HG03558 (cell line): Measurements from ENCODE around the gene CHKA.
A peak's percentile ranks its signal among the peaks of the same experiment; 100 is the strongest.

Experiments
- ATAC-seq: cut with Tn5 transposase; IDR thresholded peaks from one replicate; pipeline ENCODE4 v1.9.1; 2021; ENCODE audit warnings: moderate number of reproducible peaks; ENCODE audit not compliant: unreplicated experiment; ENCODE audit errors: extremely low read depth

Gene CHKA

GRCh38 chr11:68121067-68121899 lies at the start of gene CHKA:
CHKA (minus strand) TSS chr11:68121388; CDS start chr11:68121177, 211 bp downstream.
- peak; percentile 66 for ATAC-seq

DNA sequence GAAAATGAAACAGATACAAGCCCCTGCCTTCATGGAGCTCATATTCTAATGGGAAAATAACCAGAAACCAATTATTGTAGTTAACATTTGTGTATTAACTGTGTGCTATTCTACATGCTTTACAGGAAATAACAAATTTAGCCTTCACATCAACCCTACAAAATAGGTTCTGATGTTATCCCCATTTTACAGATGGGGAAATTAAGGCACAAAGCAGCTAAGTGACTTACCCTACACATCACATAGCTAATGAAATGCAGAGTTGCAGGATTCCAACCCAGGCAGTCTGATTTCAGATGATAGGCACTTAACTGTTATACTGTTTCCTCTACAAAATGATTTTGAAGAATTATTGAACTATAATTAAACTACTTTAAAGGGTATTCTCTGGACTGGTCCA lies 48.3 kb upstream of the CHKA start:
- no peak for ATAC-seq

GRCh38 chr11:68168694-68169093 lies 47.5 kb upstream of the CHKA start:
- no peak for ATAC-seq

DNA sequence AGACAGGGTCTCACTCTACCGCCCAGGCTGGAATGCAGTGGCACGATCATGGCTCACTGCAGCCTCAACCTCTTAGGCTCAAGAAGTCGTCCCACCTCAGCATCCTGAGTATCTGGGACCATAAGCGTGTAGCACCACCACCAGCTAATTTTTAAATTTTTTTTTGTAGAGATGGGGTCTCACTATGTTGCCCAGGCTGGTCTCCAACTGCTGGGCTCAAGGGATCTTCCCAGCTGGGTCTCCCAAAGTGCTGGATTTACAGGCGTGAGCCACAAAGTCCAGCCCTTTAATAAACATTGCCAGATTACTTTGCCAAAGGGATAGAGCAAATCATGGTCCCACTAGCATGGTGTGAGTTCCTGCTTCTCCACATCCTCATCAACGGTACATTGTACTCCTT lies 46.3 kb upstream of the CHKA start:
- ATAC-seq, result no peak

- no peak for ATAC-seq
These were observed 45.8 kb upstream of the CHKA start for GRCh38 chr11:68166969-68167368.

DNA sequence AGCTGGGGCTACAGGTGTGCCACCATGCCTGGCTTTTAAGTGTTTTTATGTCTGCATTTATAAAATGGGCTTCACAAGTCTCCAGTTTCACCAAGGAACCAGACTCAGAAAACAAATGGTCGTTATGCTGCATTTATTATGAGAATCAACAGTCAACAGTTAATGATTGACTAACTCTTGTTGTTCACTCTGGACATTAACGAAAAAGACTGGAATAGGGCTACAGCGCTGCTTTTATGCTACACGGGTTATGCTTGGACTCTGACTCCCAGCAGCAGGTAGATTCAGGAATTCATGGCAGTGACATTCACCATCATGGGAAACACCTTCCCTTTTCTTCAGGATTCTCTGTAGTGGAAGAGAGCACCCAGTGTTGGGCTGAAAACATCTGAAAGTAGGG lies 44.4 kb upstream of the CHKA start:
- no peak for ATAC-seq

DNA sequence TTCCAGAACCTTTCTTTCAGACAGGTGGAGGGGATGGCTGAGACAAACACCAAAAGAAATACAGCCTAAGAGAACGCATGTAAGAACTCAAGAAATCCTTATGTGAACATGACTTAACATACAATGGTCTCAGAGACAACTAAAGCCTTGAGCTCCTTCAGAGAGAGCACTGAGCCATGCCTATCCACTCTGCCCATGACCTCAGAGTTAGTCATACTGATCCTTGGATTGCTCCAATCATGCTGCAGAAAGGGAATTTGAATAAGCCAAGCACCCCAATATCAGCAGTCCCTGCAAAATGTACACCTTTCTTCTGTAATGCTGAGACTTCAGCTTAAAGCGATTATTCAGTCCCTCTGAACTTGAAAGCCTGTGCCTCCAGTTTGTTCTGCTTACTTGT lies 43.2 kb upstream of the CHKA start:
- no peak for ATAC-seq

GRCh38 chr11:68163691-68164090 lies 42.5 kb upstream of the CHKA start:
- ATAC-seq, result no peak

DNA sequence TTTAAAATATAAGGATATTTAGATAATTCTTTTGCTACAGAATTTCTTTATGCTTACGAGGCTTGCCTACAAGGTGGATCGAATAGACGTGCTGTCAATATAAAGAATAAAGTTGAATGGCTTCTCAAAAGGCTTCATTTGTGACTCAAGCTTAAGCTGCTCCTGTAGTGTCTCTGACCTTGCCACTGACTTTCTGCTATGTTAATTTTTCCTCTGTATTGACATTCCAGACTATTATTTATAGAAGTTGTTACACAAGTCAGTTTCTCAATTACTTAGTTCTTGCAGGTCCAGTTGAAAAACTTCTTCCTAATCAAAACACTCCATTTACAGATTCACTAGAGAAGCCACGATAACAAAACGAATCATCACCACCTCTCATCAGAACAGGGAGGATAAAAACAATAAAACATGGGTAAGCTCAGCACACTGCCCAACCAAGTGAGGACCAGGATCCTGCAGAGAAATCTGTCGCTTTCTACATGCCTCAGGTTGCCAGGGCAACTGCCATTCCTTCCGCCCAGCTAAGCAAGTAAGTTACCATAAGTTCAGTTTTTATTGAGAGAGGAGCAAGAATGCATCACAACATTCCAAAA lies 39.0 kb upstream of the CHKA start:
- no peak for ATAC-seq

DNA sequence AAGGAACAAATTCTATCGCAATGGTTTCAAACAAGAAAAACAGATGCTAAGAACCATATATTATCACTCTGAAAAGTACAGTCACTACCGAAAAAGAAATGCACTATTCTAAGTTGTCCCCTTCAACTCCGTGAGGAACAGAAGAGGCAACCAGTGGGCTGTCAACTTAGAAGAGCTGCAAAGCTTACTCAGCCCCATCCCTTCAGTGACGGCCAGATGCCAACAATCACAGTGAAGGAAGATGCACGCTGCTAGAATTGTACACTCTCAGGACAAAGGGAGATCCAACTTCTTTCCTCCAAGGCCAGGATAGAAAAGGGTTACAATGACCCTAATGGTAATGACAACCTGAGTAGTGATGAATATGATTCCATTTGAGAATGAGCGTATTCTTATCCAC lies 38.5 kb upstream of the CHKA start:
- ATAC-seq, result no peak

DNA sequence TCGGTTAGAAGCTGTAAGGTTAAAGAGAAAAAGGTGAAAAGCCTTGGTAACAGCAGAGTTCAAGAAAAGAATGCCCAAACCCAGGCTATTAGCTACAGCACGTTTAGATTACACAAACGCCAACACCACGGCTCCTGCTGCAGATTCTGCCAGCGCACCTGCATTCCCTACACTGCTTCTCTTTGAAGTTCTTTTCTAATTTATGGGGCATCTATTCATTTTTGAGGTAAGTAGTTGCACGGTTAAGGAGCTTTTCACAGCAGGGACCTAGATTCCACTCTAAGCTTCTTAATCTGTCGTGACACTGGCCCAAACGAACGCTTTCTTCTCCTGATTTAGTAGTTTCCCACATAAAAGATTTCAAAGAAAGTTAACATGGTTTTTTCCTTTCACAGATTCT lies 38.0 kb upstream of the CHKA start:
- ATAC-seq, result no peak

DNA sequence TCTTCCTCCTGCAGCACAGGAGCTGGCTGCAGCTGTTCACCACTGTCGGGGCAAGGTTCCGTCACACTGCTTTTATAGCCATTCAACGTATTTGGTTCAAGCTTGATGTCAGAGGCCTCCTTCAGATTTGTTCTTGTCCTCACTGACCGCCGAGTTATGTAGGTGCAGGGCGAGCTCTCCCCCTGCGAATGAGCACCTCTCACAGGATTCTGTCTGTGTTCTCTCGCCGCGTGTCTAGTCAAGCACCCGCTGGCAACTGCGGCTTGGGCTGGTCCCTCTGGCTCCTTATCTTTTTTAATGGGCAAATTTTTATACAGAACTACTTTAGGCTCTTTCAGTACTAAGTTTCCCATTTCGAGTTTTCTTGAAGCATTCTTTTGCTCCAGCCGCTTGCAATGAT lies 37.4 kb upstream of the CHKA start:
- no peak for ATAC-seq

- no peak for ATAC-seq
These were observed 32.6 kb upstream of the CHKA start for GRCh38 chr11:68153742-68154141.

DNA sequence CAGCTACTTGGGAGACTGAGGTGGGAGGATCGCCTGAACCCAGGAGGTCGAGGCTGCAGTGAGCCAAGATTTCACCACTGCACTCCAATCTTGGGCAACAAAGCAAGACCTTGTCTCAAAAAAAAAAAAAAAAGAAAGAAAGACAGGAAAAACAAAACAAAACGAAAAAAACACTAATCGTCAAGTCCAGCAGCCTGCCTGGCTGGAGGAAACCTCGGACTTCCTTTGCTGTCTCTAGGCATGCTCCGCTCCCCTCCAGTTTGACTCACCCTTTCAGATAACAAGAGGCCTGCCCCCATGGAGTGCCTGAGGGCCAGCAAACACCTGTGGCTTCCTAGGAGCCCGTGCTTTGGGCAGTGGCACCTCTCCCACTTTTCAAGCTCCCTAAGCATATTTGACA lies 28.8 kb upstream of the CHKA start:
- no peak for ATAC-seq

DNA sequence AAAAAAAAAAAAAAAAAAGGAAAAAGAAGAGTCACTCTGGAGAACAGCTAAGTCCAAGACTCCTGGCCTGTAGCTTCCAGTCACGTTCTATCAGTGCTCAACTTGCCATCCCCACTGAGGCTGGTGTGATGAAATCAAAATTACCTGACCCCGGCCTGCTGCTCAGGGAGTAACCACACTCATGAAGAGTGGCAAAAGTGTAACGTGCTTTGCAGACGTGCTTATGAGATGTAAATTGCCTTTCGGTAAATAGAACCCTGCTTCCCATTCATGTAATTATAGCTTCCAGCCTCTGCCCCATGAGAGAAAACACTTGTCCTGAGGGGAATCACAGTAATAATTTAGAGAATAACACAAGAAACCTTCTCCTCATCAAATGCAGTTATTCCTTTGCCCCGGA lies 28.2 kb upstream of the CHKA start:
- no peak for ATAC-seq

- ATAC-seq, result no peak
These were observed 27.7 kb upstream of the CHKA start for GRCh38 chr11:68148879-68149278.

- ATAC-seq, result no peak
These were observed 27.1 kb upstream of the CHKA start for GRCh38 chr11:68148071-68148805.

DNA sequence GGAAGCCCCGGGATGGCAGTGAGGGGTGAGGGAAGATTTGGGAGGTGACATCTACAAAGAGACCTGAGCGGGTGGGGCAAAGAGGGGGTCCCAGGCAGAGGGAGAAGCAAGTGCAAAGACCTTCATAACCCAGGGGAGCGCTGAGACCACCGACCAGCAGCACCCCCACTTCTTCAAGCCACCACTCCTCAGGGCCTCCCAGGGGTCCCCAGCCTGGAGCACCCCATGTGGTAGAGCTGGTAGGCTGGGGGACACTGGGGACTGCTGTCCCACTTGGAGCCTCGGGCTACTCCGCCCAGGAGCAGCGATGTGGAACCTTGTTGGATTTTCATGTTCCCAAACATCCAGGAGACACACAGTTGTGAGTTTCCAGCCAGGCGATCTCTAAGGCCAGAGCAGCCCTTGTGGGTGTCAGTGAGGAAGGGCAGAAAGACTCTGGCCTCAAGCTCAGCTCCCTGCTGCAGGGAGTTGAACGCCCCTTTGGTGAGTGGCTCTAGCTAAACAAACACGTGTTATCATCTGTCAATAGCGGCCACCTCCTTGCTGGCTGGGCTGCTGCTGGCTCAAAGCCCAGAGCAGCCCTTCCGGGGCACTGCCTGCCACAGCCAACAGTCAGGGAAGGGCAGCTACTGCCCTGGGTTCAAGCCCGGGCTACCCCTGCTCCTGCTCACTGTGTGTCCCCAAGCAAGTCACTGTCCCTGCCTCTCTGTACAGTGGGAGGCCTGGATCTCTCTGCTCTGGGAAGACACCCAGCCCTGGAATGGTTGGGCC lies 25.7 kb upstream of the CHKA start:
- no peak for ATAC-seq

DNA sequence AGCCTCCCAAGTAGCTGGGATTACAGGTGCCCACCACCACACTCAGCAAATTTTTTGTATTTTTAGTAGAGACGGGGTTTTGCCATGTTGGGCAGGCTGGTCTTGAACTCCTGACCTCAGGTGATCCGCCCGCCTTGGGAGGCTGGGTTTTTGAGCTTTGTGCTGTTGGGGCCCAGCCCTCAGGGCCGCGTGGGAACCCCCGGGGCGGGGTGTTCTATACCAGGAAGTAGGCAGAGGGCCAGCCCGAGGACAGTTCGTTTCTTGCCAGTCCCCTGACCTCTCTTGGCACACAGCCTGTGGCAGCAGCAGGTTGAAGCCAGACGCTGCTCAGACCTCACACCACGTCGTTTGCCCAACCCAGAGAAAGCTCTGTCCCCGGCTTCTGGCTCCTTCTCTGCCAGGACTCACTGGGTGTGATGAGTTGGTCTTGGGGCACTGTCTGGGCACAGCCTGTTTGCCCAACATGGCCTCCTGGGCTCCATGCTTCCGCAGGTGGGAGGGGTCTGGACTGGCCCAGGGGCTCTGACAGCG lies 24.9 kb upstream of the CHKA start:
- ATAC-seq, result no peak

DNA sequence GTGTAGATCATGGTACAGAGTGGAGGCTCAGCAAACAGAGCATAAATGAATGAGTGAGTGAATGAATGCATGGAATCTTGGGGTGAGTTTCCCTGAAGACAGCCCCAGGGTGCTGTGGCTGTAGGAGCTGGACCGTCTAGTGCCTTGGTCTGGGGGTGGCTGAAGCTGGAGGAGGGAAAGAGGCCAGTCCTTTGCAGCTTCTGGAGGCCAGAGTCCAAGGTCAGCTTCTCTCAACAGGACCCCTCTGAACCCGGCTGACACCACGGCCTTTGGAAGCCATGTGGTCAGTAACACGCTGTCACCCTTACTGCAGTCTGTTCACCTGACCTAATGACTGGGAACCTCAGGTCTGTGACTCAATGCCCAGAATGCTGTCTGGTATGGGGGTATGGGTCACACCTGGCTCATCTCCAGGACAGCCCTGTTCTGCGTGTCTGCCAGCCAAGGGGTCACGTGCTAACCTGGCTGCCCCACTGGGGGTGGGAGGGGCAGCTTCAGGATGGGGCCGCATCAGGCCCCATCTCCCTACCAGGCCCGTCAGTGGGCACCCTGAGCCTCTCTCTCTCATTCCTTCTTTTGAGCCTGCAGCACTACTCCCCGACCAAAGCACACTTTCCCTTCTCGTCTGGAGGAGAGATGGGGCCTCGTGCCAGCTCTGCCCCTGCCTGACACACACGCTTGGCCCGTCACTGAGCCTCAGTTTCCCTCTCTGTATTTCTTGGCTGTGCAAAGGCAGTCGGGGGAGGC lies 24.1 kb upstream of the CHKA start:
- ATAC-seq, result no peak
